ENCODE data around the gene CDH23. TPM values are rescaled to one million over a fixed set of nuclear protein-coding genes. Genes with fewer than 3 reads are reported as not detected.

CDH23 gene
- total RNA-seq, 1 experiment from 2014 or later, result 0.14 TPM

DNA sequence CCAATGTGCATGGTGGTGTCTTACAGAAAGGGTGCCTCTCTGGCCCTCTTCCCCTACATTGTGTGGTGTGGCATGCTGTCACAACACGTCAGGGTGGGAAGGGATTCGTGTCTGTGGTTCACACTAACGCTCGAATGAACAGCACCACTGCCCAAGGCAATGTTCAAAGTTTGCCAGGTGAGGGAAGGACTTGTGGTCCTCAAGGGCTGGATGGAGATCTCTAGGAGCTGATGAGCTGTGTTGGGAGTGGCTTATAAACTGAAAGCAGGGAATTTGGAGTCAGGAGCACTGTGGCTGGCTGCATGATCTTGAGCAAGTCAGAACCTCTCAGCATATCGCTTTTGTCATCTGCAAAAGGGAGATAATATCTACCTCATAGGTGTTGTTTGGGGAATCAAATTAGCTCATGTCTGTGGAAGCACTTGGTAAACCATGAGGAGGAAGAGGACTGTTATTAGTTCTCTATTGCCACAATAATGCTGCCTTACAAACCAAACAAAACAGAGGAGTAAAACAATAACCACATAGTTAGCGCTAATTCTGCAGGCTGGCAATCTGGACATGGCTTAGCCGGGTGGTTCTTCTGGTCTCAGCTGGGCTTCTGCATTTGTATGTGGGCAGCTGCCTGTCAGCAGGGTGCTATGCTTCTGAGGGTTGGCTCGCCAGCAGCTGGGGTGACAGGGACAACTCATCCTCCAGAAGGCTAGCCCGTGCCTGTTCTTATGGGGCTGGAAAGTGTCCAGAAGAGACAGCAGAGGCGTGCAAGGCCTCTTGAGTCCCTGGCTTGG is 345.8 kb downstream of the CDH23 start:
- DNase-seq (ENCODE audit: low spot score), result no peak

DNA sequence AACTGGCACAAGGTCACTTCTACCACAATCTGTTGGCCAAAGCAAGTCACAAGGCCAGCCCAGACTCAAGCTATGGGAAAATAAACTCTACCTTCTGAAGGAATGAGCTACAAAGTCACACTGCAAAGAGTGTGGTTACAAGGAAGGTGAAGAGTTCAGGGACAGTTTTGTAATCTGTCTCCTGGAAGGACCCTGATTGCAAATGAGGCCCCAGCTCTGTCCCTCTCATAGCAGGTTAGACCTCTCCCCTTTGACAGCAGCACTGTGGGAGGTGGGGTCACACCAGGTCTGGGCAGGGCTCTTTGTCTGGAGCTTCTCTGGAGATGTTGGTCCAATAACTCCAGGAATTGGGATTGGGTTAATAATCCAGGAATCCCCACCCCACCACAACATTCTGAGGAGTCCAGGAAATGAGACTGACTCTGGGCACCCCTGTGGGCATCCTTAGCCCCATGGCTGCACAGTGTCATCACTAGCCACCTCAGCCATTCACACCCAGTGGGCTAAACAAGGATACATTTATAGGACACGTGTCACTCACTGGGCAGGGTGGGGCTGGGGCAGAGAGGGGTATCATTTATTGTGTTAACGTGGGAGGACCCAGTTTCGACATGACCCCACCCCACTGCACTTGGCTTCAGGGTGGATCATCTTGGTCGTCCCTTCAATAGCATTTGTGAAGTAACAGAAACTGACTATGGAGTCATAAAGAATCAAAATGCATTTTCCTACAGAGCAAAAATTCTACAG is 346.5 kb downstream of the CDH23 start:
- no peak for DNase-seq (ENCODE audit: low spot score)

DNA sequence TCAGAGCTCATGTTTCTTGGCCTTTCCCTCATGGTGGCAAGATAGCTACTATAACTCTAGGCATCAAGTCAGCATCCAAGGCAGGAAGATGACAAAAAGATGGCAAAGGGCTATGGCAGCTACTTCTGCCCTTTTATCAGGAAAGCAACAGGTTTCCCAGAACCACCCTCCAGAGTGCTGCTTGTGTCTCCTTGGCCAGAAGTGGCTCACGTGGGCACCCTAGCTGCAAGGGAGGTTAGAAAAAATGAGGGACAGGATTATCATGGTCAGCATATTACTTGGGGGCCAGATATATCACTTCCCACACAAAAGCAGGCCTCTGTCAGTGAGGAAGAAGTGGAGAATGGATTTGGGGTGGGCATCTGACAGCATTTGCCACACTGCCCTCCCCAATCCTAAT is 347.1 kb downstream of the CDH23 start:
- DNase-seq (ENCODE audit: low spot score), result no peak

DNA sequence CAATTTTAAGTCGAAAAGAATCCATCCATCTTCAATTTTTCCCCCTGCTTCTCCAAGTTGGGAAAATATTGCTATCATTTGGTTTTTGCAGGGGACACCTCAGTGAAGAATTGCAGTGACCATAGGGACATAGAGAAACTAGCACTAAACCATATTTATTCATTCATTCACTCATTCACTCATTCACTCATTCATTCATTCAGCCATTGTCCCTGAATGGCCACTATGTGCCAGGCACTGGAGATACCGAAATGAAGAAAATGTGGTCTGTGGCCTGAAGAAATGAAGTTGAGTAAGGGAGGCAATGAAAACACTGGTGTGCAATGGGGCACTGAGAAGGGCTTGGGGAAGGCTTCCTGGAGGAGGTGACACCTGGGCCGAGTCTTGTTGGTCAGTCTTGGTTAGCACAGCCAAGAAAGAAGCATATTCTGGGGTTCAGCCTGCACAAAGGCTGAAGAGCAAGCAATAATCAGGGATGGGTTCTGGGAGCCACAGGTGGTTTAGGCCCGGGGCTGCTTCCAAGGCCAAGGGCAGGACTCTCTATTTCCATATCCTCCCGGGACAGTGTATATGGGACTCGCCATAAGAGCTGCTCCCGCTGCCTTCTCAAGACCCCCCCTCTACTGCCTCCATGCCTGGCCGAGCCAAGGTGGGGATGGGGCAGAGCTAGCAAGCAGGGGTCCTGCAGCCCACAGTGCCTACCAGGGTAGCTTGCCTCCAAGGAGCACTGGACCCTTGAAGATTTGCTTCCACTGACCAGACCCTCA is 348.4 kb downstream of the CDH23 start:
- DNase-seq (ENCODE audit: low spot score), result no peak

DNA sequence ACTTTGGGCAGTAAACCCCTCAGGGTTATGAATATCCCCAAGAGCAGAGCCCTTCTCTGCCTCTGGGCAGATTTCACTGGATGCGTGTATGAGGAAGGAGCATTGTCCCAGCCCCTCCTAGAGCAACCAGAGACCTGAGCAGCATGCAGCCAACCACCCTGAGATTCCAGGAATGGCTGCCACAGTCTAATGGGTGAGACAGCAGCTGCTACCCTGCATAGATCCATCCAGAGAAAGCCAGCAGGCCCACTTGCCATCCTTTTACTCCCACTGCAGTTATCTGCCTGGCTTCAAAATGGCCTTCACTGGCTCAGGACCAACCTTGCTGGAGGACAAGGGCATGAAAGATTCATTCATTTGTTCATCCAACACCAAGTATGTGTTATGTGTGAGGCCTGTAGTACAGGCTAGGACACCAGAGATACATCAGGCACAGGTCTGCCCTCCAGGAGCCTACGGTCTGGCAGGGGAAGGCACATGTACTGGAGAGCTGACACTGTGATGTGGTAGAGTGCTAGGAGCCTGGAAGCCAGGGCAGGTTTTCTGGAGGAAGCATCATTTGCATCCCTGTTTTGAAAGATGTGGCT is 349.0 kb downstream of the CDH23 start:
- no peak for DNase-seq (ENCODE audit: low spot score)

DNA sequence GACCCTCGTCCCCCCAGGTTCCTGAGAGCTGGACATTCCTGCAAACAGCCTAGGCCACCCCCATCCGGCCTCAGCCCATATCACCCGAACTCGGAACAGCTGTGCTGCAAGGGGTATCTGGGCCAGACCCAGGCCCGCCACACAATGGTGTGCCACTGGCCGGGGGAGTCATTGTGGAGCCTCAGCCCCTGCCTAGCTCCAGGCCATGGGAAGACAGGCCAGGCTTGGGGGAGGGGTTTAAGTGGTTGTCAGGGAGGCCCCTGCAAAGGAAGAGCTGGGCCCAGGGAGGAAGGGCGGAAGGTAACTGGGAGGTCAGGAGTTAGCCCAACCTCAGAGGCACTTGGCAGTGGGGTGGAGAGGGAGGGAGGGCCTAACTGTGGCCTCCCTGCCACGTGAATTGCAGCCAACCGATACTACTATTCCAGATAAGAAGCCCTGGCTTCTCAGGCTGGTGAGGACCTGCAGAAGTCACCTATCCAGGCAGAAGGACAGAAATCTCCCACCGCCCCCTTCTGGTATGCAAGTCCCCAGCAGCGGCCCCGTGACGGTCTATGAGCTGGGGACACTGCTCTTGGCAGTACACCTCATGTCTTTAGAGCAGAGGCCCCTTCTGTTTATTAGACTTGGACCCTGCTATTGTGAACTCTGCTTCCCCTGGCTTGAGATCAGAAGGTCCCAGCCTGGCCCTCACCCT is 349.8 kb downstream of the CDH23 start:
- no peak for DNase-seq (ENCODE audit: low spot score)

DNA sequence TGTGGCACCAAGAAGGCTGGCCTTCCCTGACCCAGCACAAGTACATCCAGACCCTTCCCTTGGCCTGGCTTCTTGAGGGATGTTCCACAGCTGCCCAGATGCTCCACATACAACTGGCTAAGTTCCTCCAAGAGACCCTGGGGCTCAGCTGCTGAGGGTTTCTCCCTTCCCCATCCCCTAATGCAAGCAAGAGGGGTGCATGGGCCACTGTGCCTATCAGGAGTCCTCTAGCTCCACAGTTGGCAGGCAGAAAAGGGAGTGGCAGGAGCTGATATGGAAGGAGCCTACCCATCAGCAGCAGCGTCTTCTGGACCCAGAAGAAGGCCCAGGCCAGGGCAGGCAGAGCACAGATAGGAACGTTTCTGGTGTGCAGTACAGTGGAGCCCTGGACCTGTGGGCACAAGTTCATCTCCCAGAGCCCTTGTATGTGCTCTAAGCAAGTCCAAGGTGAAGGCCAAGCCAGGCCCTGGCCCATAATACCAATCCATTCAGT is 350.4 kb downstream of the CDH23 start:
- DNase-seq (ENCODE audit: low spot score), result no peak

DNA sequence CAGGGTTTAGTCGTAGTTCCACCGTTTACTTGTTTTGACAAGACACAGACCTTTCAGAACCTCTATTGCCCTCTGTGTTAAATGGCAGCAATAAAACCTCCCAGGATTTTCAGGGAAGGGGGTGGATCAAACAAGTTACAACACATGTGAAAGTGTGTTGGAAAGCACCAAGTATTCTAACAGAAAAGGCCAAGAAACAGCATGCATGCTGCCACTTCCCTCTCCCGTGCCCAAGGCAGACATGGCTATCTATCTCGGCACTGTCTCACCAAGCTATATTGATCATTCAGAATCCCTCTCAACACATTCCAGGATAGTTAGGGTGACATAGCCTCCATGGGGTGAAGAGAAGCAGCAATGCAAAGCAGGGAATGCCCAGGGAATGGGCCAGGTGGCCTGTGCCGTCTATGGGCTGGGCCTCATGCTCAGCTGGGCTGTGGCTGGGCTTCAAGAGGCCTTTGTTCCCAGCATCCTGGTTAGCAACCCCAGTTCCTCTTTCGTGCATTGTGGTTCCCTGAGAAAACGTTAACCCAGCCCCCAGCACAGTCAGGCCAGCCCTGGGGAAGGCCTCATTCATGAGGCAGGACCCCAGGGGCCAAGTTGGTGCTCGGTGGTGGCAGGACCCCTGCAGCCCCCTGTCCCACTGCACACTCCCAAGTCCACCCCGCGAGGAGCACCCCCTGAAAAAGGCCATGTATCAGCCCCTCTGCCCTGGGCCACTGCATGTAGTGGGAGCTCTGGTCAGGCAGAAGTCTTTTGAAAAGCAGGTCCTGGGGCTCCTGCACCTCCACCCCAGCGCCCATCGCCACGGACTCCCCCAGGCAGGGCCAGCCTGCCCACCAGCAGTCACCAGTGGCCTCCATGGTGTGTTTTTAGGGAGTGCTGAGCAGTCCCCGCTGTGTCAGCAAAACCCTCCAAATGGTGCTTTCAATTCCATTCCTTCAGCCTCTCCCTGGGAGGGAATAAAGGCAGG is 351.1 kb downstream of the CDH23 start:
- no peak for DNase-seq (ENCODE audit: low spot score)

DNA sequence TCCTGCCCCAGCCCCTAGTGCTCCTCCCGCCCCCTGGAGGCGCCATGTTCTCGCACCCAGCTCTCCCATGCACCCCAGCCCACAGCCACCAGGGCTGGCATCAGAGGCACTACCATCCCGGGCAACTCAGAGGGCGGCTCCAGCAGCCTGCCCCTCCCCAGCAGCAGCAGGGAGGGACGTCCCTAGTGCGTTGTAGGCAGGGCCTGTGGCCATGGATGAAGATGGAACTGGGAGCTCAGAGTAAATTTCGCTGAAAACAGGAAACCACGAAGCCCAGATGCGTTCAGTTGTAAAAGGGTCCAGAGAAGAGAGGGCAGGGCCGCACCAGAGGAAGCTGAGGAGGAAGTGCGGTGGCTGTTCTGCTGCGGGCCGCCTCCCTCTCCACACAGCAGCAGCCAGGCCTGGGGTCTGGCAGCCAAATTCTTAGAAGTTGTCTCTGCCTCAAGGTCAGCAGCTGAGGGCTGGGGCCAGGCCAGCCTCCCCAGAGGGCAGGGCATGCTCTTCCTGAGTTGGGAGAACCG is 352.0 kb downstream of the CDH23 start:
- no peak for DNase-seq (ENCODE audit: low spot score)

DNA sequence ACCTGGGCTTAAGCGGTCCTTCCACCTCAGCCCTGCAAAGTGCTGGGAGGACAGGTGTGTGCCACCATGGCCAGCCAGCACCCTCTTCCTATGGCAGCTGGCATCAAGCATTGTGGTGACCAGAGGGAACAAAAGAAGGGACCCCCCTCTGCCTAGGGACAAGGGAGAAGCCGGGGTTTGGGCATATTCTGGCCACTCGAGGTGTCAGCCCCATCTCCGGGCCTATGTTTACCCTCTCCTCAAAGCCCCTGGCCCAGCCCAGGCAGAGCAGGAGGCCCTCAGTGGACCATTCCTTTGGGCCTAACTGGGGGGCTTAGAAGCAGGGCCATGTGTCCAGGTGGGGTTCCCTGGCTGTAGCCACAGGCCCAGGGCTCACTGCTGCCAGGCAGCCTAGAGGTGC is 352.7 kb downstream of the CDH23 start:
- no peak for DNase-seq (ENCODE audit: low spot score)

DNA sequence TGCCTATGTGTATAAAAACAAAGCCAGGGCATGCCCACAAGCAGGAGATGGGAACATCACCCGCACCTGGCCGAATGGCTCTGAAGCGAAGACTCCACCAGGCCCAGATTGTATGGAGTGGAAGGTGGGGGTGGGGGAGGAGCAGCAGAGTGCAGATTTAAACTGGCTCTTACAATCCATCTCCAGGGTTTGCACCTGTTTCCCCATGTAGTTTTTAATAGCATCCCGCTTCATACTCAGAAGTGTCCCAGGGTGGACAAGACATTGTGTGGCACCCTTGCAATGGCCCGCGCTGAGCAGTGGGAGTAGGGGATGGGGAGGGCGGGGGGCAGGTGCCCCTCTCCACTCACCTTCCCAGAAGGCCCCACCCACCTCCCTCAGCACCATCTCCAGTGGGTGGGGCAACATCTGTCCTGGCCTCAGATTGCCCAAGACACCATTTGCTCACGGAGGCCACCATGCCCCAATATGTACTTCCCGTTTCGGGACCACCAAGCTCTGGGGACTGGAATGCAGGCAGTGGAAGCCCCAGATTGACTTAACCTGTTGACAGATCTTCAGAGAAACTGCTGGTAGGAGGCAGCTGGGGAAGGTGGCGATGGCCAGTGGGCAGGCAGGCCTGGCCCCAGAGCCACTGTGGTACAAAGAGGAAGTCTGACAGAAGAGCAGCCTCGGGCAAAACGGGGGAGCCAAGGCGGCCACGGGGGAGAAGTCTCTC is 353.6 kb downstream of the CDH23 start:
- DNase-seq (ENCODE audit: low spot score), result no peak

DNA sequence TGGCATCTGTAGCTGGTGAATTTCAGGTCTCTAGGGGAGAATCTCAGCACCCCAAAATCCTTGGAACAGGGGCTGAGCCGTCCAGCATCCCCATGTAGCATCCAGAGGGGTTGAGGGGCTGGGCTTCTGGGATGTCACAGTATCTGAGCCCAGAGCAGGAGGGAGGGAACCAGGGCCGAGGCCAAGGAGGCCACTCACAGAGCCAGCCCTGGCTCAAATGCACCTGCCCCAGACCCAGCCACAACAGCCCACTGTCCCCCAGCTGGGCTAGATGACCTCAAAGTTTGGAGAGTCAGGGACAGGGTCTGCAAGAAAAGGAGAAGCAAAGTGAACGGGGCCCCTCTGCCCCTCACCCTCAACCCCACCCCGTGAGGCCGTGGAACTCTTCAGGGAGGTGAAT is 354.3 kb downstream of the CDH23 start:
- DNase-seq (ENCODE audit: low spot score), result no peak

DNA sequence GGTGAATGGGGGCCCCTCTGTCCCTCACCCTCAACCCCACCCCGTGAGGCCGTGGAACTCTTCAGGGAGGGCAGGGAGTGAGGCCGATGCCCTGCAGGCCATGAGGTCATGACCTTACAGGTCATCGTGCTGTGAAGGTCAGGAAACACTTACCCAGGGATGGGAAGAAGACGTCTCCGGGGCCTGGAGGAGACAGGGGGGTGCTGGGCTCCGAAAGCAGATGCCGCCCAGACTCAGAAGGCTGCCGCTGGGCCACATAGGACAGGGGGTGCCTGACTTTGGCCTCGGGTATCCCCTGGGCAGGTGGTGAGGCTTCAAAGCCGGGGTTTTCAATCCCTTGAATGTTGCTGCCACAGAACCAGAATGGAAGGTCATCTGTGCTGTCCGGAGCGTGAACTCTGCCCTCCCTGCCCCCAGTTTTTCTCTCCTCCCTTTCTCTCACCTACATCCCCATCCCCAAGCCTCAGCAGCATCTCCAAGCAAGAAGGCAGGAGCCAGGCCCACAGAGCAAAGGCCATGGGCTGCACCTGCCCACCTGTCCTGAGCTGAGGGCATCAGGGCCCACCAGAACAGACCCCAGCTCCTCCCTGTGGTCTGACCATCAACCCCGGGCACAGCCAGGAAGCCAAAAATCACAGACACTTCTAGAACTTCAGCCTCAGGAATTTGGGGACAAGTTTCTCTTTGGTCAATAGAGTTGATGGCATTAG is 354.9 kb downstream of the CDH23 start:
- no peak for DNase-seq (ENCODE audit: low spot score)

DNA sequence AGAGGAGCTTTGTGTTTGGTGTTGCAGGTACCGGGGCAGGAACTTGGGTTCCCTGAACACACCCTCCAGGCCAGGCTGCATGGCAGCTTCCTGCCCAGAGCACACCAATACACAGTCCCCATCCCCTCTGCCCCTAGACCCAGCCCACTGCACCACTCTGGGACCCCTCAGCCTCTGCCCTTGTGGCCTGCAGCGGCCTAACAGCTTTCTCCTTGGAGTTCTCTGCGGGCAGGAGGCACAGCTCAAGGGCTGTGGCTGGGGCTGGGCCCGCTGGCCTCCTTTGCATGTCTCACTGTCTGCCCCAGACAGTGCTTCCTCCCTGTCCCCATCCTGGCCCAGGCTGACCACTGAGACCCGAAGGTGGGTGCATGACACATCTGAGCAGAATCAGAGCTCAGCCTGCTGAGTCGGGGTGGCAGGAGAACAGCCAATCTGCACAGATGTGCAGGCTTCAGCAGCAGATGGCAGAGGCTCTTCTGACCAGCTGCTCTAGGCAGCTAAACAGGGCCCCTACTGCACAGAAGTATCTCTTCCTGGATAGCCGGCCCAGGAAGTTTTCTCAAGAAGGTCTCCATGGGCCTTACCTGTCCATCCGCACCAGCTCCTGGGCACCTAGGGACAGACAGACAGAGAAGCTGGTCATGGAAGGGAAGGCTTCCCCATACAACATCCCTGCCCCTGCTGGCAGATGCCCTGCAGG is 355.8 kb downstream of the CDH23 start:
- DNase-seq (ENCODE audit: low spot score), result no peak

DNA sequence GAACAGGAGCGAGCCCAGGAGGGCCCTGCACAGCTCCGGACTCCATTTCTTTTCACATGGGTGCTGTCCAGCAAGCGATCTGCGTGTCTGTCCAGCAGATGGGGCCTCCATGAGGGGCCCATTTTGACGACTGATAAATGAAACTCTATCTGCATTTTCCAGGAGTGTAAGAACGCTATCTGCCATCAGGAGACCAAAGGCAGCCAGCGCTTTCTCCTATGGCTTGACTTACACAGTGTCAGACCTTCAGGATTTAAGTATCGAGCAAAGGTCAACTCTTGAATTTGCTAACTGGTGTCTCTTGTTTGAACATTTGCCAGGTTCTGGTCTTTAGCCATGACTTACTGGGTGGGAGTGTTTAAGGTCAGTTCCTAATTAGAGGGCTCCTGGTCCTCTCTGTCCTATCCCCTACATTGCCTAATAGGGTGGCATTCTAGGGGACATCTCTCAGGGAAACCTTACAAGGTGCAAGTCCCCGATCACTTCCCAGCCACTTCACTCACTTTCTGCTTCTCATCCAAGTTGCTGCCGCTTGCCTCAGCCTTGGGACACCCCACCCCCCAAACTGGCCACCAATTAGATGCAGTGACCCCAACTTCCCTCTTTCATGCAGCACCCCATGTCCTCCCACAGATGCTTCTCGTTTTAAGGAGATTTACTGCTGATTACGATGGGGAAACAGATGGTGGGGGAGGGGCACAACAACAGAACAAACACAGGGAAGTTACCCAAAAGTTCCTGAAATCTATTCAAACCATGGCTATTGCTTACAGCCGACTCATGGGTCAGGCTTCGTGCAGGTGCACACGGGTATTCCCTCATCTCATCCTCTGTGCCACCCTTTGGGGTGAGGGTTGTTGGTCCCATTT is 356.6 kb downstream of the CDH23 start:
- no peak for DNase-seq (ENCODE audit: low spot score)

DNA sequence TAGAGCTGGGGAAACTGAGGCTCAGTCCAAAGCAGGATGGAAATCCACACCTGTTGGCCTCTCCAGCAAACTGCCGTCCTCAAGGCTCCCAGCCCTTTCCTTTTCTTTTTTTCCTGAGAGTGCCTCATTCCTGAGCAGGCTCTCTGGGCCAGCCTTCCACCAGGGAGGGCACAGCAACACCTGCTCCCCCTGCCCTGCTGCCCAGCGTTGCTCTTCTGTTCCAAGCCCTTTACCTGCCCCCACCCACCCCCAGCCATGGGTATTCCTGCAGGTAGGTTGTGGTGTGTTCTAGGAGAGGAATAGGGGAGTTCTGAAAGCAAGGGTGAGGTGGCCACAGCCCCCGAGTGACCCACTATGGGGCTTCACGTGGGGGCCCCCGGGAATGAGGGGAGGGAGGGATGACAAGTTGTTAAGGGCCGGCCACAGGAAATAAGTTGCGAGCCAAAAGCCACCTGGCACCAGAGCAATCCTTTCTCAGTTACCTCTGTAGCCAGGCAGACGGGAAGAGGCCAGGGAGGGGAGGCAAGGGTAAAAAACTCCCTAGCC is 357.3 kb downstream of the CDH23 start:
- DNase-seq (ENCODE audit: low spot score), result no peak

DNA sequence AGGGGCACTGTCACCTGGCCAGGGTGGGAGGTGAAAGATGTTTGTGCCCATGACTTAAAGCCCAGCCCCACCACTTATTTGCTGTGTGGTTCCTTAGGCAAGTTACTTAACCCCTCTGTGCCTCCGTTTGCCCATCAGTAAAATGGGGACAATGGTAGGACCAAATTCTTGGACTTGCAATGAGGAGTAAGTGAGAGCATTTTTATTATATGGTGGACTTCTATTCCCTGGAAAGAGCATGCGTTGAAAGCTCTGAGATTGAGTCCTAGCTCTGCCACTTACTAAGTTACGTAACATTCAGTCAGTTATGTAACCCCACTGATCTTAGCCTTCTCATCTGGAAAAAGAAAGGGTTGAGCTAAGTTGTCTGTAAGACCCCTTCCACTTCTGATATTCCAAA is 357.8 kb downstream of the CDH23 start:
- no peak for DNase-seq (ENCODE audit: low spot score)

All from A172 (cell line).